Pancreas (tissue), 10 donors: ENCODE results near the gene AKR1C1. TPM values are rescaled to one million over a fixed set of nuclear protein-coding genes. Genes with fewer than 3 reads are reported as not detected.

Experiments used
- ATAC-seq, 4 donors: fragments of 200-7000 bp; cut with Tn5 transposase; one replicate each; pipeline versions ENCODE4 v1.8.0 to v1.9.1; 2020; ENCODE audit warnings: mild to moderate bottlenecking in 4 of 4, moderate library complexity in 4 of 4
- DNase-seq, 6 donors: peaks; one replicate each; pipeline ENCODE4 v3.0.0-alpha.2; 2020
- FAIRE-seq: peaks from 2 replicates; lab custom pipeline; 2012; peaks lifted over from hg19 to GRCh38; lab: Jason Lieb, UNC
- H3K27ac ChIP-seq, 4 donors: fragments of 200-600 bp; sonication (generic); 1 replicate in 3 of 4; 2 replicates in 1 of 4; pipeline versions ENCODE4 v1.5.0 to v1.8.0; 2020
- H3K27me3 ChIP-seq, 4 donors: fragments of 200-600 bp; one replicate each; pipeline ENCODE4 v1.8.0; 2021
- H3K36me3 ChIP-seq, 3 donors: fragments of 200-600 bp; sonication (generic) in 1 of 3; one replicate each; pipeline versions ENCODE4 v1.5.0 to v1.8.0; 2020 to 2021
- H3K4me1 ChIP-seq, 3 donors: fragments of 200-600 bp; one replicate each; pipeline ENCODE4 v1.8.0; 2021
- H3K4me3 ChIP-seq, 4 donors: fragments of 200-600 bp; sonication (generic) in 2 of 4; one replicate each; pipeline versions ENCODE4 v1.5.0 to v1.8.0; 2020 to 2021
- H3K9me3 ChIP-seq, 4 donors: fragments of 200-600 bp; one replicate each; pipeline ENCODE4 v1.8.0; 2021
- CTCF ChIP-seq, 4 donors: fragments of 200-600 bp; sonication (generic) in 3 of 4; IDR thresholded peaks; one replicate each; pipeline versions ENCODE4 v1.5.0 to v1.8.0; 2021; ENCODE audit warnings: antibody characterized with exemption in 4 of 4
- WGBS, 2 donors: extraction: QIAGEN DNeasy Blood & Tissue Kit; methylation state at CpG; one replicate each; pipeline ENCODE4 v1.1.7; 2013; 5-methylcytosine and 5-hydroxymethylcytosine counted together
- intact Hi-C, 3 donors: fragments of 100-400 bp; cut with DNase I; formaldehyde crosslinking; loops; one replicate each; pipeline versions ENCODE4 v1.11.1 to v1.14.2; 2022
- polyA plus RNA-seq, 2 donors: library from polyadenylated mRNA; stranded (reverse); fragments of 200-250 nt; gene quantifications; one replicate each; pipeline ENCODE4 v1.2.3, GENCODE V29; 2013
- total RNA-seq, 6 donors: library from RNA; stranded (reverse); fragmentation: NEBNext Ultra II Directional in 4 of 6; extraction: Animal tissue kit (Norgen Biotek cat#: 25700) in 4 of 6; gene quantifications; one replicate each; pipeline versions ENCODE4 v1.2.1 to v1.2.4, GENCODE V29; 2021 to 2023
- donor health status: healthy with polysubstance abuse.
- donor health status: DM: no; HTN: no; CAD: no; lungs with moderate emphysema.
- donor health status: DM: no; HTN: no; CAD: no.
- donor health status: control.
- donor health status: control.
- donor health status: Bipolar disorder and iron deficiency.
- donor health status: DM: yes; HTN: yes; CAD: no.
- donor health status: DM: no; HTN: no; CAD: no.
- donor health status: DM: no; HTN: no; CAD: no.
- donor health status: DM: yes; HTN: yes; CAD: no.

The AKR1C1 gene
- total and polyA plus RNA-seq, 8 donors, result 4.1 to 17.4 (median 9.1) TPM

DNA sequence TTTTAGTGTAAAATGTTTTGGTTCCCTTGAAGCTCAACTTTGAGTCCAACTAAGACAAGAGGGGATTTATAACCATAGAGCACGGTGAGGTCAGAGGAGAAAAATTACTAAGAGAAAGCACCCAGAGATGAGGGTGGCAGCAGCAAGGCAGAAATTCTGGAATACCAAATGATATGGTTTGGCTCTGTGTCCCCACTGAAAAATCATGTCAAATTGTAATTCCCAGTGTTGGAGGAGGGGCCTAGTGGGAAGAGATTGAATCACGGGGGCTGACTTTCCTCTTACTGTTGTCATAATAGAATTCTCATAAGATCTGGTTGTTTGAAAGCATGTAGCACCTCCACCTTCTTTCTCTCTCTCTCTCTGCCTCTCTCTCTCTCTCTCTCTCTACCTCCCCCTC is 19.4 kb upstream of the AKR1C1 start:
- Histone ChIP-seq H3K27ac (peak overlapping the region in 1 of 4 donors; percentile 29), H3K4me1 (peaks cover 14 to 29% (median 23%) of the 10 kb centered on the region in 3 donors), H3K36me3 (no peaks in the 10 kb centered on the region), H3K9me3 (no peaks in the 10 kb centered on the region), H3K4me3 (no peak overlapping the region), H3K27me3 (no peaks in the 10 kb centered on the region)
- ATAC-seq (no peak), FAIRE-seq (no peak), DNase-seq (no peak)
- intact Hi-C loops, result no loop called here
- no peak for TF ChIP-seq CTCF (IDR thresholded peaks at IDR 0.05)
- 78 to 91% methylated on average over 2 of the region's 2 CpGs for WGBS, 2 donors

DNA sequence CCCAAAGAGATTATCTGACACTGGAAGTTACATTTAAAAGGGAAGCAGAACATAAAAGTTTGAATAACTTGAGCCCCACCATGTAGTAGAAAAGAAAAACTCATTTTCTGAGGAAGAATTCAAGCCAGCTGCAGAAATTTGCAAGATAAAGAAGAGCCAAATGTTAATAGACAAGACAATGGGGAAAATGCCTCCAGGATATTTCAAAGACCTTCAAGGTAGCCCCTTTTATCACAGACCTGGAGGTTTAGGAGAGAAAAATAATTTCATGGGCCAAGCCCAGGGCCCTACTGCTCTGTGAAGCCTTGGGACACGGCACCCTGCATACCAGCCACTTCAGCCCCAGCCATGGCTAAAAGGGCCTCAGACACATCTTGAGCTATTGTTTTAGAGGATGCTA is 18.4 kb upstream of the AKR1C1 start:
- TF ChIP-seq CTCF (IDR thresholded peaks at IDR 0.05), result no peak
- DNase-seq, result no peak
- intact Hi-C loops, result no loop called here
- Histone ChIP-seq H3K9me3 (no peaks in the 10 kb centered on the region), H3K4me3 (no peak overlapping the region), H3K27me3 (no peaks in the 10 kb centered on the region), H3K4me1 (peaks cover 14 to 29% (median 23%) of the 10 kb centered on the region in 3 donors), H3K27ac (no peak overlapping the region), H3K36me3 (no peaks in the 10 kb centered on the region)
- no peak for FAIRE-seq
- no peak for ATAC-seq
- WGBS, 2 donors, result 100% methylated on average over 1 of the region's 1 CpG

DNA sequence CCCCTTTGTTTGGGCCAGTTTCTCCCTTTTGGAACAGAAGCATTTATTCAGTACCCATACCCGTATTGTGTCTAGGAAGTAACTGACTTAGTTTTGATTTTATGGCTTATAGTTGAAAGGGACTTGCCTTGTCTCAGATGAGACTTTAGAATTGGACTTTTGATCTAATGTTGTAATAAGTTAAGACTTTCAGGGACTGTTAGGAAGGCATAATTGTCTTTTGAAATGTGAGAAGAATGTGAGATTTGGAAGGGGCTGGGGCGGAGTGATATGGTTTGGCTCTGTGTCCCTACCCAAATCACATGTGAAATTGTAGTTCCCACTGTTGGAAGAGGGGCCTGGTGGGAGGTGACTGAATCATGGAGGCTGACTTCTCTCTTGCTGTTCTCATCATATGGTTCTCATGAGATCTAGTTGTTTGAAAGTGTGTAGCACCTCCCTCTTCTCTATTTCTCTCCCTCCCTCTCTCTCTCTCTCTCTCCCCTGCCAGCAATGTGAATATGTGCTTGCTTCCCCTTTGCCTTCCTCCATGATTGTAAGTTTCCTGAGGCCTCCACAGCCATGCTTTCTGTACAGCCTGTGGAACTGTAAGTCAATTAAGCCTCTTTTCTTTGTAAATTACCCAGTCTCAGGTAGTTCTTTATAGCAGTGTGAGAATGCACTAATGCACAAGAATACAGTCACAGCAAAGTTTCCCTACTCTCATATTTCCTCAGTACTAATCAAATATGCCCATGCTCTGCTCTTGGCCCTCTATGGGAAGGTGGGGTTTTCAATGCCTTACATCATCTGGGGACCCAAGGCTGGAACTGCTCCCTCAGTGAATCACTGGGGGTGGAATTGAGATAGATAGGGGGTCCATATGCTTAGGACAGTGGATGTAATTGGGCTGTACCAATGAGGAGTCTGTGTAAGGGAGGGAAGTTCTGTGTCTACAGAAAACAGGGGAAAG is 17.2 kb upstream of the AKR1C1 start:
- no peak for ATAC-seq
- Histone ChIP-seq H3K4me3 (no peak overlapping the region), H3K4me1 (peaks cover 14 to 29% (median 23%) of the 10 kb centered on the region in 3 donors), H3K36me3 (no peaks in the 10 kb centered on the region), H3K27me3 (no peaks in the 10 kb centered on the region), H3K27ac (peak overlapping the region in 1 of 4 donors; percentile 87), H3K9me3 (no peaks in the 10 kb centered on the region)
- intact Hi-C loops, result no loop called here
- no peak for FAIRE-seq
- 96 to 97% methylated on average over 2 of the region's 2 CpGs for WGBS, 2 donors
- DNase-seq, result no peak
- no peak for TF ChIP-seq CTCF (IDR thresholded peaks at IDR 0.05)

GRCh38 chr10:4947039-4947634 is 16.1 kb upstream of the AKR1C1 start:
- no peak for DNase-seq
- Histone ChIP-seq H3K4me1 (peaks cover 14 to 29% (median 23%) of the 10 kb centered on the region in 3 donors), H3K27me3 (no peaks in the 10 kb centered on the region), H3K27ac (peak overlapping the region; percentile 33 to 87 (median 64)), H3K36me3 (no peaks in the 10 kb centered on the region), H3K4me3 (no peak overlapping the region), H3K9me3 (no peaks in the 10 kb centered on the region)
- TF ChIP-seq CTCF (IDR thresholded peaks at IDR 0.05), result no peak
- intact Hi-C loops, result no loop called here
- peak; percentile 58 to 77 (median 68) for ATAC-seq
- FAIRE-seq, result no peak
